H1 (cell line): ENCODE results near the gene SLC4A1. TPM values are rescaled to one million over a fixed set of nuclear protein-coding genes. Genes with fewer than 3 reads are reported as not detected.

ENCODE experiments used
- ASH2L ChIP-seq: fragments of 200-600, 300-600 bp; sonication (generic); IDR thresholded peaks from one replicate; pipeline ENCODE4 v1.7.1; 2017; ENCODE audit warnings: low read length
- BACH1 ChIP-seq: IDR thresholded peaks from 2 replicates; pipeline ENCODE4 v1.6.1; 2012; ENCODE audit warnings: low read length, improper control_type of control experiment
- TBP ChIP-seq: IDR thresholded peaks from 2 replicates; pipeline ENCODE4 v1.6.1; 2011; ENCODE audit warnings: low read depth, low read length, improper control_type of control experiment
- TEAD4 ChIP-seq: IDR thresholded peaks from 2 replicates; pipeline ENCODE4 v1.6.1; 2012; ENCODE audit warnings: low read depth, low read length, inconsistent platforms, mixed read lengths
- polyA plus RNA-seq, 7 experiments: library from polyadenylated mRNA; depleted of rRNA in 3 of 7; stranded (reverse) in 5 of 7; unstranded in 2 of 7; fragments of >200 nt in 5 of 7; fragments of 200-250 nt in 2 of 7; gene quantifications; 1 replicate in 5 of 7; 2 replicates in 1 of 7; 4 replicates in 1 of 7; pipeline versions ENCODE4 v1.2.1 to v1.2.3, GENCODE V29; 2011 to 2013; ENCODE audit warnings: missing spikeins in 2 of 7, mixed read lengths in 2 of 7
- total RNA-seq: library from RNA; stranded (reverse); fragmentation: NEBNext Ultra II Directional; extraction: Animal tissue kit (Norgen Biotek cat#: 25700); gene quantifications from 2 replicates; pipeline ENCODE4 v1.2.1, GENCODE V29; 2021

Gene SLC4A1
- total and polyA plus RNA-seq, 2 of the 8 experiments (the other 6 are each of a cell fraction or from before 2014, with no cell fraction given), result 0.08 TPM; not detected in 1

- no peak for TF ChIP-seq ASH2L
- no peak for TF ChIP-seq TEAD4
- peak; percentile 74 for TF ChIP-seq TBP
- 0 out of 2 replicates have a peak, but pooled peaks have one; percentile 11 for TF ChIP-seq BACH1
Observed at GRCh38 chr17:44315760-44316731, 48.1 kb upstream of the SLC4A1 start (continued).
